Muscle of leg (tissue), 11 donors: Measurements from ENCODE around the gene UBTF. TPM values are rescaled to one million over a fixed set of nuclear protein-coding genes. Genes with fewer than 3 reads are reported as not detected.
"Not testable (repeated sequence)": the region's sequence is repeated elsewhere in the genome, so short reads cannot be mapped to it uniquely, and the experiment has no call there.

ENCODE experiments used
- DNase-seq: peaks from one replicate; pipeline ENCODE4 v3.0.0; 2013
- H3K27ac ChIP-seq: one replicate; pipeline ENCODE4 v1.5.1; 2013; ENCODE audit warnings: mild to moderate bottlenecking, low read length, control low read depth
- H3K27me3 ChIP-seq: one replicate; pipeline ENCODE4 v1.6.1; 2013; ENCODE audit warnings: low read length; ENCODE audit not compliant: control insufficient read depth, insufficient read depth
- H3K36me3 ChIP-seq: one replicate; pipeline ENCODE4 v1.6.1; 2013; ENCODE audit warnings: low read length; ENCODE audit not compliant: control insufficient read depth, insufficient read depth
- H3K4me1 ChIP-seq: one replicate; pipeline ENCODE4 v1.6.1; 2013; ENCODE audit warnings: low read length; ENCODE audit not compliant: control insufficient read depth, insufficient read depth
- H3K4me3 ChIP-seq: one replicate; pipeline ENCODE4 v1.5.1; 2013; ENCODE audit warnings: low read length, control low read depth
- H3K9me3 ChIP-seq: replicated peaks from 2 replicates; pipeline ENCODE4 v1.6.1; 2013; ENCODE audit warnings: low read depth, low read length; ENCODE audit not compliant: control insufficient read depth
- WGBS: methylation state at CpG from one replicate; pipeline ENCODE4 v1.1.5; 2013; ENCODE audit warnings: missing lambda C conversion rate; ENCODE audit not compliant: insufficient coverage; 5-methylcytosine and 5-hydroxymethylcytosine counted together
- polyA plus RNA-seq, 8 donors: library from polyadenylated mRNA; unstranded; fragments of 120-200 nt; gene quantifications; one replicate each; pipeline versions ENCODE4 v1.2.1 to v1.2.3, GENCODE V29; 2013; ENCODE audit warnings: inconsistent platforms in 1 of 8, low replicate concordance in 1 of 8; ENCODE audit not compliant: insufficient read length in 8 of 8, insufficient read depth in 1 of 8
- total RNA-seq: library from RNA; stranded (reverse); fragments of 120-200 nt; gene quantifications from one replicate; pipeline ENCODE4 v1.2.4, GENCODE V29; 2013

Gene UBTF
- total and polyA plus RNA-seq, 9 donors, result 54.3 to 88.6 (median 74.2) TPM

GRCh38 chr17:44247876-44248736 lies 28.6 kb upstream of the UBTF start:
- WGBS, result 43% methylated on average over 1 of the region's 10 CpGs
- Histone ChIP-seq H3K36me3 (no peaks in the 10 kb centered on the region), H3K27ac (no peak overlapping the region), H3K9me3 (no peaks in the 10 kb centered on the region), H3K27me3 (no peaks in the 10 kb centered on the region), H3K4me3 (no peak overlapping the region), H3K4me1 (peaks cover 20% of the 10 kb centered on the region)
- DNase-seq, result no peak

- H3K4me1 ChIP-seq, result peaks cover 20% of the 10 kb centered on the region
- peak overlapping the region; percentile 47 for H3K27ac ChIP-seq
- 27% methylated on average over 6 of the region's 7 CpGs for WGBS
- H3K9me3 ChIP-seq, result no peaks in the 10 kb centered on the region
- H3K27me3 ChIP-seq, result no peaks in the 10 kb centered on the region
- no peak overlapping the region for H3K4me3 ChIP-seq
- no peaks in the 10 kb centered on the region for H3K36me3 ChIP-seq
- peak; percentile 71 for DNase-seq
These were observed 28.0 kb upstream of the UBTF start for GRCh38 chr17:44247440-44247841.

- H3K36me3 ChIP-seq, result no peaks in the 10 kb centered on the region
- no peaks in the 10 kb centered on the region for H3K27me3 ChIP-seq
- 21% methylated on average over 2 of the region's 6 CpGs for WGBS
- DNase-seq, result peak; percentile 18
- no peak overlapping the region for H3K4me3 ChIP-seq
- H3K4me1 ChIP-seq, result no peaks in the 10 kb centered on the region
- no peaks in the 10 kb centered on the region for H3K9me3 ChIP-seq
- H3K27ac ChIP-seq, result no peak overlapping the region
These were observed 21.7 kb upstream of the UBTF start for GRCh38 chr17:44241106-44241624.

- WGBS, result 100% methylated on average over 1 of the region's 28 CpGs
- H3K4me3 ChIP-seq, H3K27me3 ChIP-seq, H3K36me3 ChIP-seq, H3K27ac ChIP-seq, DNase-seq, H3K9me3 ChIP-seq, H3K4me1 ChIP-seq: not testable (repeated sequence)
These were observed 18.4 kb upstream of the UBTF start for GRCh38 chr17:44237886-44238285.

GRCh38 chr17:44236444-44236991 lies 17.0 kb upstream of the UBTF start:
- Histone ChIP-seq H3K9me3 (no peaks in the 10 kb centered on the region), H3K4me1 (no peaks in the 10 kb centered on the region), H3K27ac (no peak overlapping the region), H3K36me3 (no peaks in the 10 kb centered on the region), H3K4me3 (no peak overlapping the region), H3K27me3 (no peaks in the 10 kb centered on the region)
- WGBS, result 90% methylated on average over 2 of the region's 5 CpGs
- DNase-seq, result no peak

- no peaks in the 10 kb centered on the region for H3K27me3 ChIP-seq
- no peak overlapping the region for H3K27ac ChIP-seq
- 65% methylated on average over 5 of the region's 5 CpGs for WGBS
- H3K36me3 ChIP-seq, result no peaks in the 10 kb centered on the region
- DNase-seq, result no peak
- no peaks in the 10 kb centered on the region for H3K9me3 ChIP-seq
- no peak overlapping the region for H3K4me3 ChIP-seq
- peaks cover 2% of the 10 kb centered on the region for H3K4me1 ChIP-seq
These were observed 16.1 kb upstream of the UBTF start for GRCh38 chr17:44235583-44235936.

GRCh38 chr17:44233582-44233981 lies 14.1 kb upstream of the UBTF start:
- Histone ChIP-seq H3K27ac (no peak overlapping the region), H3K27me3 (no peaks in the 10 kb centered on the region), H3K9me3 (no peaks in the 10 kb centered on the region), H3K36me3 (no peaks in the 10 kb centered on the region), H3K4me3 (no peak overlapping the region), H3K4me1 (peaks cover 11% of the 10 kb centered on the region)
- WGBS, result 60% methylated on average over 1 of the region's 5 CpGs
- DNase-seq, result no peak

- WGBS, result 93% methylated on average over 3 of the region's 7 CpGs
- no peaks in the 10 kb centered on the region for H3K9me3 ChIP-seq
- H3K4me3 ChIP-seq, result no peak overlapping the region
- no peak for DNase-seq
- H3K27me3 ChIP-seq, result no peaks in the 10 kb centered on the region
- H3K4me1 ChIP-seq, result peaks cover 11% of the 10 kb centered on the region
- no peaks in the 10 kb centered on the region for H3K36me3 ChIP-seq
- H3K27ac ChIP-seq, result no peak overlapping the region
These were observed 12.6 kb upstream of the UBTF start for GRCh38 chr17:44232061-44232460.

- H3K27me3 ChIP-seq, result no peaks in the 10 kb centered on the region
- H3K36me3 ChIP-seq, result no peaks in the 10 kb centered on the region
- WGBS, result 24% methylated on average over 8 of the region's 9 CpGs
- DNase-seq, result peak; percentile 74
- peaks cover 11% of the 10 kb centered on the region for H3K4me1 ChIP-seq
- no peak overlapping the region for H3K4me3 ChIP-seq
- H3K27ac ChIP-seq, result no peak overlapping the region
- H3K9me3 ChIP-seq, result no peaks in the 10 kb centered on the region
These were observed 10.7 kb upstream of the UBTF start for GRCh38 chr17:44230140-44230539.

GRCh38 chr17:44229090-44229489 lies 9.6 kb upstream of the UBTF start:
- 75% methylated on average over 4 of the region's 6 CpGs for WGBS
- Histone ChIP-seq H3K36me3 (no peaks in the 10 kb centered on the region), H3K4me3 (no peak overlapping the region), H3K27me3 (no peaks in the 10 kb centered on the region), H3K9me3 (no peaks in the 10 kb centered on the region), H3K27ac (no peak overlapping the region), H3K4me1 (peaks cover 12% of the 10 kb centered on the region)
- no peak for DNase-seq
